ENCODE results near the gene GNAO1. TPM values are rescaled to one million over a fixed set of nuclear protein-coding genes. Genes with fewer than 3 reads are reported as not detected.

The GNAO1 gene
- polyA plus RNA-seq, 1 donor from 2014 or later = 31.5 TPM

- no peak overlapping the region for H3K27ac ChIP-seq (ENCODE audit: low read length)
- no peaks in the 10 kb centered on the region for H3K36me3 ChIP-seq (ENCODE audit: insufficient read depth, low read length)
- TF ChIP-seq EP300 (conservative IDR thresholded peaks at IDR 0.05; ENCODE audit: poor library complexity, severe bottlenecking) = no peak
- TF ChIP-seq EZH2 (IDR thresholded peaks at IDR 0.05; ENCODE audit: borderline replicate concordance, insufficient read depth, low read length, poor library complexity, severe bottlenecking) = no peak
- TF ChIP-seq SMC3 (conservative IDR thresholded peaks at IDR 0.05; ENCODE audit: poor library complexity) = no peak
- TF ChIP-seq CTCF (IDR thresholded peaks at IDR 0.05; ENCODE audit: poor library complexity, severe bottlenecking) = no peak
- no peak for TF ChIP-seq MXI1 (conservative IDR thresholded peaks at IDR 0.05; ENCODE audit: poor library complexity, severe bottlenecking)
- no peak for TF ChIP-seq RAD21 (conservative IDR thresholded peaks at IDR 0.05)
- no peak for TF ChIP-seq TAF1 (IDR thresholded peaks at IDR 0.05; ENCODE audit: low read depth)
- no peak for TF ChIP-seq POLR2AphosphoS5 (IDR thresholded peaks at IDR 0.05)
- no peak for TF ChIP-seq REST (IDR thresholded peaks at IDR 0.05; ENCODE audit: borderline replicate concordance)
- no peak overlapping the region for H3K9ac ChIP-seq (ENCODE audit: low read length)
- H3K79me2 ChIP-seq (replicated peaks; ENCODE audit: insufficient read depth, low read length) = no peaks in the 10 kb centered on the region
- H3K9me3 ChIP-seq (ENCODE audit: low read length) = no peaks in the 10 kb centered on the region
- H4K20me1 ChIP-seq (ENCODE audit: insufficient read depth) = peaks cover 3% of the 10 kb centered on the region
- no peaks in the 10 kb centered on the region for H3F3A ChIP-seq (ENCODE audit: insufficient read depth, low read length, poor library complexity, severe bottlenecking)
- H2AFZ ChIP-seq (ENCODE audit: low read depth, low read length) = no peak overlapping the region
- no peak overlapping the region for H3K4me3 ChIP-seq (ENCODE audit: low read length)
- H3K4me2 ChIP-seq (ENCODE audit: low read length) = no peak overlapping the region
- H3K27me3 ChIP-seq (ENCODE audit: insufficient read depth, low read depth, low read length) = no peaks in the 10 kb centered on the region
- no peaks in the 10 kb centered on the region for H3K9me2 ChIP-seq (ENCODE audit: insufficient read depth, low read length)
These were observed 123.1 kb downstream of the GNAO1 start for GRCh38 chr16:56314244-56314850.

DNA sequence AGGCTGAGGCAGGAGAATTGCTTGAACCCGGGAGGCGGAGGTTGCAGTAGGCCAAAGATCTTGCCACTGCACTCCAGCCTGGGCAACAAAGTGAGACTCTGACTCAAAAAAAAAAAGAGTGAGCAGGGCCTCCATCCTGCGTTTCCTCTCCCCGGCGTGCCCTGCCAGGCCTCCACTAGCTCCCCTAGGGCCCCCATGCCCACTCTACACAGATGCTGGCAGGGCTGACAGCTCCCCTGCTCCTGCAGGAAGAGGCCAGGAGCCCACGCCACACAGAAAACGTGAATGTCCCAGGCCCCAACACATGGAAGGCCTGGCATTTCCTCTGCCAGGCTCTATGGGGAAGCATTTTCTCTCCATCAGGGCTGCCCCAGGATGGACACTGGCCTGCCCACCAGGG, 124.7 kb downstream of the GNAO1 start:
- H3K9me3 ChIP-seq (ENCODE audit: low read length) = no peaks in the 10 kb centered on the region
- no peak overlapping the region for H3K4me3 ChIP-seq (ENCODE audit: low read length)
- H3F3A ChIP-seq (ENCODE audit: insufficient read depth, low read length, poor library complexity, severe bottlenecking) = no peaks in the 10 kb centered on the region
- H3K9ac ChIP-seq (ENCODE audit: low read length) = no peak overlapping the region
- peaks cover 3% of the 10 kb centered on the region for H4K20me1 ChIP-seq (ENCODE audit: insufficient read depth)
- H3K27ac ChIP-seq (ENCODE audit: low read length) = no peak overlapping the region
- no peak overlapping the region for H3K4me2 ChIP-seq (ENCODE audit: low read length)
- H3K36me3 ChIP-seq (ENCODE audit: insufficient read depth, low read length) = no peaks in the 10 kb centered on the region
- H2AFZ ChIP-seq (ENCODE audit: low read depth, low read length) = no peak overlapping the region
- H3K27me3 ChIP-seq (ENCODE audit: insufficient read depth, low read depth, low read length) = no peaks in the 10 kb centered on the region
- TF ChIP-seq POLR2AphosphoS5 (IDR thresholded peaks at IDR 0.05) (no peak), CTCF (IDR thresholded peaks at IDR 0.05; ENCODE audit: poor library complexity, severe bottlenecking) (no peak), RAD21 (conservative IDR thresholded peaks at IDR 0.05) (no peak), REST (IDR thresholded peaks at IDR 0.05; ENCODE audit: borderline replicate concordance) (no peak), SMC3 (conservative IDR thresholded peaks at IDR 0.05; ENCODE audit: poor library complexity) (no peak), EZH2 (IDR thresholded peaks at IDR 0.05; ENCODE audit: borderline replicate concordance, insufficient read depth, low read length, poor library complexity, severe bottlenecking) (no peak), EP300 (conservative IDR thresholded peaks at IDR 0.05; ENCODE audit: poor library complexity, severe bottlenecking) (no peak), MXI1 (conservative IDR thresholded peaks at IDR 0.05; ENCODE audit: poor library complexity, severe bottlenecking) (no peak), TAF1 (IDR thresholded peaks at IDR 0.05; ENCODE audit: low read depth) (no peak)
- no peaks in the 10 kb centered on the region for H3K79me2 ChIP-seq (replicated peaks; ENCODE audit: insufficient read depth, low read length)
- no peaks in the 10 kb centered on the region for H3K9me2 ChIP-seq (ENCODE audit: insufficient read depth, low read length)
